Dedifferentiated amniotic fluid mesenchymal stem cell (primary cell): ENCODE results near the gene CD180.
"Not testable (repeated sequence)": the region's sequence is repeated elsewhere in the genome, so short reads cannot be mapped to it uniquely, and the experiment has no call there.

Source experiments
- DNase-seq: peaks from one replicate; pipeline ENCODE4 v3.0.0-alpha.2; 2016; ENCODE audit errors: extremely low spot score

Gene CD180

GRCh38 chr5:67188274-67189078, 8.1 kb downstream of the CD180 start:
- no peak for DNase-seq

- DNase-seq: no peak
Observed at GRCh38 chr5:67187006-67187715, 9.4 kb downstream of the CD180 start.

- no peak for DNase-seq
Observed at GRCh38 chr5:67183859-67184258, 12.7 kb downstream of the CD180 start.

- DNase-seq: peak; percentile 68
Observed at GRCh38 chr5:67182301-67182790, 14.3 kb downstream of the CD180 start.

- no peak for DNase-seq
Observed at GRCh38 chr5:67181648-67182221, 14.9 kb downstream of the CD180 start.

- DNase-seq: no peak
Observed at GRCh38 chr5:67179697-67180361, 16.8 kb downstream of the CD180 start.

GRCh38 chr5:67178966-67179365, 17.6 kb downstream of the CD180 start:
- DNase-seq: no peak

GRCh38 chr5:67178085-67178484, 18.5 kb downstream of the CD180 start:
- DNase-seq: no peak

- no peak for DNase-seq
Observed at GRCh38 chr5:67176936-67177335, 19.7 kb downstream of the CD180 start.

GRCh38 chr5:67173959-67174358, 22.6 kb downstream of the CD180 start:
- no peak for DNase-seq

- DNase-seq: not testable (repeated sequence)
Observed at GRCh38 chr5:67173351-67173750, 23.2 kb downstream of the CD180 start.

- DNase-seq: no peak
Observed at GRCh38 chr5:67170767-67171166, 25.8 kb downstream of the CD180 start.

GRCh38 chr5:67168069-67168468, 28.5 kb downstream of the CD180 start:
- DNase-seq: no peak

- DNase-seq: no peak
Observed at GRCh38 chr5:67166460-67167285, 29.9 kb downstream of the CD180 start.

GRCh38 chr5:67165526-67166459, 30.8 kb downstream of the CD180 start:
- no peak for DNase-seq

- DNase-seq: no peak
Observed at GRCh38 chr5:67164856-67165525, 31.6 kb downstream of the CD180 start.

- DNase-seq: no peak
Observed at GRCh38 chr5:67163863-67164595, 32.6 kb downstream of the CD180 start.

- no peak for DNase-seq
Observed at GRCh38 chr5:67163231-67163756, 33.3 kb downstream of the CD180 start.

- no peak for DNase-seq
Observed at GRCh38 chr5:67161767-67162166, 34.8 kb downstream of the CD180 start.
